RWPE1 (cell line): ENCODE data around the gene DCAF8L2.
"Not testable (repeated sequence)": the region's sequence is repeated elsewhere in the genome, so short reads cannot be mapped to it uniquely, and the experiment has no call there.

ENCODE experiments used
- CTCF ChIA-PET: fragments of 350-600 bp; sonication (Branson Sonifier 250); formaldehyde crosslinking; extraction: SDS; loops from one replicate; lab custom pipeline; 2021; lab: Yijun Ruan, JAX
- POLR2A ChIA-PET: fragments of 400-600 bp; formaldehyde crosslinking; extraction: SDS; loops from one replicate; lab custom pipeline; 2020; ENCODE audit warnings: antibody characterized with exemption; ENCODE audit not compliant: low non-redundant PET; lab: Yijun Ruan, JAX
- DNase-seq: peaks from one replicate; pipeline ENCODE4 v3.0.0; 2012; ENCODE audit warnings: low spot score
- H3K27ac ChIP-seq: fragments of 450-650 bp; 2 replicates; pipeline ENCODE4 v1.5.1; 2017
- CTCF ChIP-seq: fragments of 450-650 bp; conservative IDR thresholded peaks from 2 replicates; pipeline ENCODE4 v1.5.1; 2017; ENCODE audit warnings: low read depth, mild to moderate bottlenecking

Gene DCAF8L2

GRCh38 chrX:27728291-27728690 lies 138.1 kb downstream of the DCAF8L2 start:
- ChIA-PET CTCF (no interaction called here), POLR2A (no interaction called here)
- no peak overlapping the region for H3K27ac ChIP-seq
- no peak for TF ChIP-seq CTCF
- DNase-seq = peak; percentile 43

GRCh38 chrX:27731962-27732361 lies 141.8 kb downstream of the DCAF8L2 start:
- ChIA-PET CTCF (no interaction called here), POLR2A (no interaction called here)
- no peak for TF ChIP-seq CTCF
- no peak overlapping the region for H3K27ac ChIP-seq
- DNase-seq = no peak

- CTCF ChIA-PET = no interaction called here
Observed at GRCh38 chrX:27735914-27736313, 145.8 kb downstream of the DCAF8L2 start.

GRCh38 chrX:27740933-27741332 lies 150.8 kb downstream of the DCAF8L2 start:
- TF ChIP-seq CTCF = no peak
- ChIA-PET POLR2A (no interaction called here), CTCF (no interaction called here)
- no peak for DNase-seq
- no peak overlapping the region for H3K27ac ChIP-seq

More at GRCh38 chrX:27735914-27736313, 145.8 kb downstream of the DCAF8L2 start:
- H3K27ac ChIP-seq = no peak overlapping the region
- POLR2A ChIA-PET = no interaction called here
- TF ChIP-seq CTCF = no peak
- DNase-seq = no peak

- CTCF ChIA-PET, DNase-seq, POLR2A ChIA-PET, H3K27ac ChIP-seq: not testable (repeated sequence)
Observed at GRCh38 chrX:27743521-27743920, 153.4 kb downstream of the DCAF8L2 start.

GRCh38 chrX:27746516-27746915 lies 156.4 kb downstream of the DCAF8L2 start:
- DNase-seq = no peak
- no peak for TF ChIP-seq CTCF
- ChIA-PET CTCF (no interaction called here), POLR2A (no interaction called here)
- no peak overlapping the region for H3K27ac ChIP-seq

GRCh38 chrX:27750298-27750697 lies 160.2 kb downstream of the DCAF8L2 start:
- DNase-seq, H3K27ac ChIP-seq, CTCF ChIA-PET, POLR2A ChIA-PET: not testable (repeated sequence)

- POLR2A ChIA-PET = no interaction called here
- CTCF ChIA-PET = no interaction called here
- no peak for DNase-seq
Observed at GRCh38 chrX:27751976-27752375, 161.8 kb downstream of the DCAF8L2 start.

More at GRCh38 chrX:27751976-27752375, 161.8 kb downstream of the DCAF8L2 start:
- no peak for TF ChIP-seq CTCF
- no peak overlapping the region for H3K27ac ChIP-seq
